ENCODE results near the gene PLCH1. TPM values are rescaled to one million over a fixed set of nuclear protein-coding genes. Genes with fewer than 3 reads are reported as not detected.

The PLCH1 gene
- total and polyA plus RNA-seq, 2 of the 13 experiments (the other 11 are each of a cell fraction or from before 2014, with no cell fraction given), result 2.0 to 3.0 TPM

DNA sequence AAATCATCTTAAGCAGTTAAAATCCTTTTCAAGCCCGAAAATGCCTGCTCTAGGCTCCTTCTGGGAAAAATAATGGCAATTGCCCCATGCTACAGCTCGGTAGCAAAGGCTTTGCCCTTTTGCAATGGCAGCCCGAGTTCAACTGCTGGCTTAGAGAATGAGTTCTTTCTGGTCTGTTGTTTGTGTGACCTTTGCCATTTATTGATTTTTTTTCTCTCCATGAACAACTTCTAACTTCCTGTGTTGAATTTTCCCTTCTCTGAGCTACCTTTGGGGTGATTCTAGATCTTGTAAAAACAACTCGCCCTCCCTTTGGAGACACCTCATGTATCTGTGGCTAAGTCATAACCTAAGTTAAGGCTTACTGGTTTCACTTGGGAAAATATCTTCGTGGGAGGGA is 139.3 kb downstream of the PLCH1 start (continued):
- TF ChIP-seq, protein P1, sequence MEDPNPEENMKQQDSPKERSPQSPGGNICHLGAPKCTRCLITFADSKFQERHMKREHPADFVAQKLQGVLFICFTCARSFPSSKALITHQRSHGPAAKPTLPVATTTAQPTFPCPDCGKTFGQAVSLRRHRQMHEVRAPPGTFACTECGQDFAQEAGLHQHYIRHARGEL (CRISPR knock-in tag; IDR thresholded peaks at IDR 0.05), result no peak
- TF ChIP-seq, protein P2, sequence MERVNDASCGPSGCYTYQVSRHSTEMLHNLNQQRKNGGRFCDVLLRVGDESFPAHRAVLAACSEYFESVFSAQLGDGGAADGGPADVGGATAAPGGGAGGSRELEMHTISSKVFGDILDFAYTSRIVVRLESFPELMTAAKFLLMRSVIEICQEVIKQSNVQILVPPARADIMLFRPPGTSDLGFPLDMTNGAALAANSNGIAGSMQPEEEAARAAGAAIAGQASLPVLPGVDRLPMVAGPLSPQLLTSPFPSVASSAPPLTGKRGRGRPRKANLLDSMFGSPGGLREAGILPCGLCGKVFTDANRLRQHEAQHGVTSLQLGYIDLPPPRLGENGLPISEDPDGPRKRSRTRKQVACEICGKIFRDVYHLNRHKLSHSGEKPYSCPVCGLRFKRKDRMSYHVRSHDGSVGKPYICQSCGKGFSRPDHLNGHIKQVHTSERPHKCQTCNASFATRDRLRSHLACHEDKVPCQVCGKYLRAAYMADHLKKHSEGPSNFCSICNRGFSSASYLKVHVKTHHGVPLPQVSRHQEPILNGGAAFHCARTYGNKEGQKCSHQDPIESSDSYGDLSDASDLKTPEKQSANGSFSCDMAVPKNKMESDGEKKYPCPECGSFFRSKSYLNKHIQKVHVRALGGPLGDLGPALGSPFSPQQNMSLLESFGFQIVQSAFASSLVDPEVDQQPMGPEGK (CRISPR knock-in tag; IDR thresholded peaks at IDR 0.05), result 0 out of 2 replicates have a peak, but pooled peaks have one; percentile 14
- TF ChIP-seq, protein P3, sequence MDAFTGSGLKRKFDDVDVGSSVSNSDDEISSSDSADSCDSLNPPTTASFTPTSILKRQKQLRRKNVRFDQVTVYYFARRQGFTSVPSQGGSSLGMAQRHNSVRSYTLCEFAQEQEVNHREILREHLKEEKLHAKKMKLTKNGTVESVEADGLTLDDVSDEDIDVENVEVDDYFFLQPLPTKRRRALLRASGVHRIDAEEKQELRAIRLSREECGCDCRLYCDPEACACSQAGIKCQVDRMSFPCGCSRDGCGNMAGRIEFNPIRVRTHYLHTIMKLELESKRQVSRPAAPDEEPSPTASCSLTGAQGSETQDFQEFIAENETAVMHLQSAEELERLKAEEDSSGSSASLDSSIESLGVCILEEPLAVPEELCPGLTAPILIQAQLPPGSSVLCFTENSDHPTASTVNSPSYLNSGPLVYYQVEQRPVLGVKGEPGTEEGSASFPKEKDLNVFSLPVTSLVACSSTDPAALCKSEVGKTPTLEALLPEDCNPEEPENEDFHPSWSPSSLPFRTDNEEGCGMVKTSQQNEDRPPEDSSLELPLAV (CRISPR knock-in tag; conservative IDR thresholded peaks at IDR 0.05; ENCODE audit: low read depth), result no peak
- TF ChIP-seq GZF1 (CRISPR knock-in tag; IDR thresholded peaks at IDR 0.05) (no peak), TAF1 (CRISPR knock-in tag; IDR thresholded peaks at IDR 0.05) (no peak), HDAC6 (IDR thresholded peaks at IDR 0.05; ENCODE audit: low read depth, low read length) (no peak)
- TF ChIP-seq, protein P4, sequence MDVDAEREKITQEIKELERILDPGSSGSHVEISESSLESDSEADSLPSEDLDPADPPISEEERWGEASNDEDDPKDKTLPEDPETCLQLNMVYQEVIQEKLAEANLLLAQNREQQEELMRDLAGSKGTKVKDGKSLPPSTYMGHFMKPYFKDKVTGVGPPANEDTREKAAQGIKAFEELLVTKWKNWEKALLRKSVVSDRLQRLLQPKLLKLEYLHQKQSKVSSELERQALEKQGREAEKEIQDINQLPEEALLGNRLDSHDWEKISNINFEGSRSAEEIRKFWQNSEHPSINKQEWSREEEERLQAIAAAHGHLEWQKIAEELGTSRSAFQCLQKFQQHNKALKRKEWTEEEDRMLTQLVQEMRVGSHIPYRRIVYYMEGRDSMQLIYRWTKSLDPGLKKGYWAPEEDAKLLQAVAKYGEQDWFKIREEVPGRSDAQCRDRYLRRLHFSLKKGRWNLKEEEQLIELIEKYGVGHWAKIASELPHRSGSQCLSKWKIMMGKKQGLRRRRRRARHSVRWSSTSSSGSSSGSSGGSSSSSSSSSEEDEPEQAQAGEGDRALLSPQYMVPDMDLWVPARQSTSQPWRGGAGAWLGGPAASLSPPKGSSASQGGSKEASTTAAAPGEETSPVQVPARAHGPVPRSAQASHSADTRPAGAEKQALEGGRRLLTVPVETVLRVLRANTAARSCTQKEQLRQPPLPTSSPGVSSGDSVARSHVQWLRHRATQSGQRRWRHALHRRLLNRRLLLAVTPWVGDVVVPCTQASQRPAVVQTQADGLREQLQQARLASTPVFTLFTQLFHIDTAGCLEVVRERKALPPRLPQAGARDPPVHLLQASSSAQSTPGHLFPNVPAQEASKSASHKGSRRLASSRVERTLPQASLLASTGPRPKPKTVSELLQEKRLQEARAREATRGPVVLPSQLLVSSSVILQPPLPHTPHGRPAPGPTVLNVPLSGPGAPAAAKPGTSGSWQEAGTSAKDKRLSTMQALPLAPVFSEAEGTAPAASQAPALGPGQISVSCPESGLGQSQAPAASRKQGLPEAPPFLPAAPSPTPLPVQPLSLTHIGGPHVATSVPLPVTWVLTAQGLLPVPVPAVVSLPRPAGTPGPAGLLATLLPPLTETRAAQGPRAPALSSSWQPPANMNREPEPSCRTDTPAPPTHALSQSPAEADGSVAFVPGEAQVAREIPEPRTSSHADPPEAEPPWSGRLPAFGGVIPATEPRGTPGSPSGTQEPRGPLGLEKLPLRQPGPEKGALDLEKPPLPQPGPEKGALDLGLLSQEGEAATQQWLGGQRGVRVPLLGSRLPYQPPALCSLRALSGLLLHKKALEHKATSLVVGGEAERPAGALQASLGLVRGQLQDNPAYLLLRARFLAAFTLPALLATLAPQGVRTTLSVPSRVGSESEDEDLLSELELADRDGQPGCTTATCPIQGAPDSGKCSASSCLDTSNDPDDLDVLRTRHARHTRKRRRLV (CRISPR knock-in tag; IDR thresholded peaks at IDR 0.05), result no peak
- TF ChIP-seq, protein P5, sequence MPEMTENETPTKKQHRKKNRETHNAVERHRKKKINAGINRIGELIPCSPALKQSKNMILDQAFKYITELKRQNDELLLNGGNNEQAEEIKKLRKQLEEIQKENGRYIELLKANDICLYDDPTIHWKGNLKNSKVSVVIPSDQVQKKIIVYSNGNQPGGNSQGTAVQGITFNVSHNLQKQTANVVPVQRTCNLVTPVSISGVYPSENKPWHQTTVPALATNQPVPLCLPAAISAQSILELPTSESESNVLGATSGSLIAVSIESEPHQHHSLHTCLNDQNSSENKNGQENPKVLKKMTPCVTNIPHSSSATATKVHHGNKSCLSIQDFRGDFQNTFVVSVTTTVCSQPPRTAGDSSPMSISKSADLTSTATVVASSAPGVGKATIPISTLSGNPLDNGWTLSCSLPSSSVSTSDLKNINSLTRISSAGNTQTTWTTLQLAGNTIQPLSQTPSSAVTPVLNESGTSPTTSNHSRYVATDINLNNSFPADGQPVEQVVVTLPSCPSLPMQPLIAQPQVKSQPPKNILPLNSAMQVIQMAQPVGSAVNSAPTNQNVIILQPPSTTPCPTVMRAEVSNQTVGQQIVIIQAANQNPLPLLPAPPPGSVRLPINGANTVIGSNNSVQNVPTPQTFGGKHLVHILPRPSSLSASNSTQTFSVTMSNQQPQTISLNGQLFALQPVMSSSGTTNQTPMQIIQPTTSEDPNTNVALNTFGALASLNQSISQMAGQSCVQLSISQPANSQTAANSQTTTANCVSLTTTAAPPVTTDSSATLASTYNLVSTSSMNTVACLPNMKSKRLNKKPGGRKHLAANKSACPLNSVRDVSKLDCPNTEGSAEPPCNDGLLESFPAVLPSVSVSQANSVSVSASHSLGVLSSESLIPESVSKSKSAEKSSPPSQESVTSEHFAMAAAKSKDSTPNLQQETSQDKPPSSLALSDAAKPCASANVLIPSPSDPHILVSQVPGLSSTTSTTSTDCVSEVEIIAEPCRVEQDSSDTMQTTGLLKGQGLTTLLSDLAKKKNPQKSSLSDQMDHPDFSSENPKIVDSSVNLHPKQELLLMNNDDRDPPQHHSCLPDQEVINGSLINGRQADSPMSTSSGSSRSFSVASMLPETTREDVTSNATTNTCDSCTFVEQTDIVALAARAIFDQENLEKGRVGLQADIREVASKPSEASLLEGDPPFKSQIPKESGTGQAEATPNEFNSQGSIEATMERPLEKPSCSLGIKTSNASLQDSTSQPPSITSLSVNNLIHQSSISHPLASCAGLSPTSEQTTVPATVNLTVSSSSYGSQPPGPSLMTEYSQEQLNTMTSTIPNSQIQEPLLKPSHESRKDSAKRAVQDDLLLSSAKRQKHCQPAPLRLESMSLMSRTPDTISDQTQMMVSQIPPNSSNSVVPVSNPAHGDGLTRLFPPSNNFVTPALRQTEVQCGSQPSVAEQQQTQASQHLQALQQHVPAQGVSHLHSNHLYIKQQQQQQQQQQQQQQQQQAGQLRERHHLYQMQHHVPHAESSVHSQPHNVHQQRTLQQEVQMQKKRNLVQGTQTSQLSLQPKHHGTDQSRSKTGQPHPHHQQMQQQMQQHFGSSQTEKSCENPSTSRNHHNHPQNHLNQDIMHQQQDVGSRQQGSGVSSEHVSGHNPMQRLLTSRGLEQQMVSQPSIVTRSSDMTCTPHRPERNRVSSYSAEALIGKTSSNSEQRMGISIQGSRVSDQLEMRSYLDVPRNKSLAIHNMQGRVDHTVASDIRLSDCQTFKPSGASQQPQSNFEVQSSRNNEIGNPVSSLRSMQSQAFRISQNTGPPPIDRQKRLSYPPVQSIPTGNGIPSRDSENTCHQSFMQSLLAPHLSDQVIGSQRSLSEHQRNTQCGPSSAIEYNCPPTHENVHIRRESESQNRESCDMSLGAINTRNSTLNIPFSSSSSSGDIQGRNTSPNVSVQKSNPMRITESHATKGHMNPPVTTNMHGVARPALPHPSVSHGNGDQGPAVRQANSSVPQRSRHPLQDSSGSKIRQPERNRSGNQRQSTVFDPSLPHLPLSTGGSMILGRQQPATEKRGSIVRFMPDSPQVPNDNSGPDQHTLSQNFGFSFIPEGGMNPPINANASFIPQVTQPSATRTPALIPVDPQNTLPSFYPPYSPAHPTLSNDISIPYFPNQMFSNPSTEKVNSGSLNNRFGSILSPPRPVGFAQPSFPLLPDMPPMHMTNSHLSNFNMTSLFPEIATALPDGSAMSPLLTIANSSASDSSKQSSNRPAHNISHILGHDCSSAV (CRISPR knock-in tag; IDR thresholded peaks at IDR 0.05; ENCODE audit: borderline replicate concordance), result no peak

Data from HepG2 (cell line).